Cortex of kidney (tissue), 1 donor: ENCODE measurements around the gene MAGED2.
"Not testable (repeated sequence)": the region's sequence is repeated elsewhere in the genome, so short reads cannot be mapped to it uniquely, and the experiment has no call there.

Experiments
- DNase-seq: peaks from one replicate; lab custom pipeline; 2025; lab: John Stamatoyannopoulos, UW

MAGED2 gene

GRCh38 chrX:54807524-54808108 lies at the start of gene MAGED2:
Gene MAGED2, plus strand, starts transcription at chrX:54807745. Its CDS starts 1,587 bp downstream, at chrX:54809332.
- peak; percentile 1 for DNase-seq

GRCh38 chrX:54758114-54759055 lies 49.2 kb upstream of the MAGED2 start:
- DNase-seq, result no peak

- DNase-seq, result not testable (repeated sequence)
Observed at GRCh38 chrX:54774391-54775094, 33.0 kb upstream of the MAGED2 start.

- no peak for DNase-seq
Observed at GRCh38 chrX:54776061-54776460, 31.5 kb upstream of the MAGED2 start.

- no peak for DNase-seq
Observed at GRCh38 chrX:54776987-54777672, 30.4 kb upstream of the MAGED2 start.

GRCh38 chrX:54785901-54786300 lies 21.6 kb upstream of the MAGED2 start:
- no peak for DNase-seq

- no peak for DNase-seq
Observed at GRCh38 chrX:54786967-54787366, 20.6 kb upstream of the MAGED2 start.

GRCh38 chrX:54788446-54788845 lies 19.1 kb upstream of the MAGED2 start:
- DNase-seq, result no peak

- not testable (repeated sequence) for DNase-seq
Observed at GRCh38 chrX:54789405-54789804, 18.1 kb upstream of the MAGED2 start.

- DNase-seq, result no peak
Observed at GRCh38 chrX:54794028-54794427, 13.5 kb upstream of the MAGED2 start.

- DNase-seq, result no peak
Observed at GRCh38 chrX:54794795-54795194, 12.8 kb upstream of the MAGED2 start.

- no peak for DNase-seq
Observed at GRCh38 chrX:54798137-54798536, 9.4 kb upstream of the MAGED2 start, which contains the start of gene ITIH6. Gene ITIH6, minus strand, starts transcription at chrX:54798255. Its CDS starts 45 bp downstream, at chrX:54798210.

- DNase-seq, result no peak
Observed at GRCh38 chrX:54799046-54799445, 8.5 kb upstream of the MAGED2 start.

- DNase-seq, result peak; percentile 12
Observed at GRCh38 chrX:54808109-54808604, 612 bp downstream of the MAGED2 start.

GRCh38 chrX:54808605-54809483 lies 1.3 kb downstream of the MAGED2 start:
- peak; percentile 12 for DNase-seq

- no peak for DNase-seq
Observed at GRCh38 chrX:54810532-54810931, 3.0 kb downstream of the MAGED2 start.

- DNase-seq, result no peak
Observed at GRCh38 chrX:54811301-54811885, 3.8 kb downstream of the MAGED2 start.

GRCh38 chrX:54812306-54812705 lies 4.8 kb downstream of the MAGED2 start:
- no peak for DNase-seq

GRCh38 chrX:54817220-54817820 lies 9.8 kb downstream of the MAGED2 start:
- DNase-seq, result no peak

- DNase-seq, result no peak
Observed at GRCh38 chrX:54818221-54818620, 10.7 kb downstream of the MAGED2 start.
